Astrocyte (in vitro differentiated cells and primary cell): ENCODE data around the gene GMPPA.

Experiments used
- EZH2 ChIP-seq: IDR thresholded peaks from 2 replicates; pipeline ENCODE4 v1.6.1; 2012; ENCODE audit warnings: mild to moderate bottlenecking, low read length, inconsistent platforms; ENCODE audit not compliant: insufficient read depth
- TF ChIP-seq, protein P1 (sequence below): IDR thresholded peaks from 2 replicates; pipeline ENCODE4 v1.5.1; 2011; ENCODE audit warnings: low read depth, mild to moderate bottlenecking, inconsistent platforms, low read length, moderate library complexity; ENCODE audit not compliant: insufficient read depth

- TF ChIP-seq EZH2: no peak
- TF ChIP-seq, protein P1, sequence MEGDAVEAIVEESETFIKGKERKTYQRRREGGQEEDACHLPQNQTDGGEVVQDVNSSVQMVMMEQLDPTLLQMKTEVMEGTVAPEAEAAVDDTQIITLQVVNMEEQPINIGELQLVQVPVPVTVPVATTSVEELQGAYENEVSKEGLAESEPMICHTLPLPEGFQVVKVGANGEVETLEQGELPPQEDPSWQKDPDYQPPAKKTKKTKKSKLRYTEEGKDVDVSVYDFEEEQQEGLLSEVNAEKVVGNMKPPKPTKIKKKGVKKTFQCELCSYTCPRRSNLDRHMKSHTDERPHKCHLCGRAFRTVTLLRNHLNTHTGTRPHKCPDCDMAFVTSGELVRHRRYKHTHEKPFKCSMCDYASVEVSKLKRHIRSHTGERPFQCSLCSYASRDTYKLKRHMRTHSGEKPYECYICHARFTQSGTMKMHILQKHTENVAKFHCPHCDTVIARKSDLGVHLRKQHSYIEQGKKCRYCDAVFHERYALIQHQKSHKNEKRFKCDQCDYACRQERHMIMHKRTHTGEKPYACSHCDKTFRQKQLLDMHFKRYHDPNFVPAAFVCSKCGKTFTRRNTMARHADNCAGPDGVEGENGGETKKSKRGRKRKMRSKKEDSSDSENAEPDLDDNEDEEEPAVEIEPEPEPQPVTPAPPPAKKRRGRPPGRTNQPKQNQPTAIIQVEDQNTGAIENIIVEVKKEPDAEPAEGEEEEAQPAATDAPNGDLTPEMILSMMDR: no peak
These were observed 45.9 kb downstream of the GMPPA start for GRCh38 chr2:219544567-219544966.
